MM.1S (cell line): ENCODE results near the gene CCL3.

Experiments used
- CTCF ChIP-seq: fragments of 300-600 bp; sonication (generic); IDR thresholded peaks from 2 replicates; pipeline ENCODE4 v1.5.1; 2016; ENCODE audit warnings: antibody characterized with exemption, low read length, mixed read lengths
- EZH2 ChIP-seq: fragments of 300-600 bp; sonication (generic); optimal IDR thresholded peaks from 2 replicates; pipeline ENCODE3; 2017; ENCODE audit warnings: low read depth, mild to moderate bottlenecking, antibody characterized with exemption, low read length, mixed read lengths
- EZH2phosphoT487 ChIP-seq: fragments of 300-600 bp; sonication (generic); IDR thresholded peaks from 2 replicates; pipeline ENCODE4 v1.6.1; 2018; ENCODE audit warnings: antibody characterized with exemption, low read length

- TF ChIP-seq CTCF (no peak), EZH2 (no peak), EZH2phosphoT487 (no peak)
Observed at GRCh38 chr17:36063786-36064541, 26.0 kb downstream of the CCL3 start, which contains the start of gene CCL18.
